HG03066 (cell line): ENCODE measurements around the gene PID1.
"Not testable (repeated sequence)": the region's sequence is repeated elsewhere in the genome, so short reads cannot be mapped to it uniquely, and the experiment has no call there.

ENCODE experiments used
- ATAC-seq: cut with Tn5 transposase; IDR thresholded peaks from one replicate; pipeline ENCODE4 v1.9.1; 2021; ENCODE audit warnings: low read depth; ENCODE audit not compliant: unreplicated experiment

The PID1 gene

GRCh38 chr2:229221641-229222040 is 49.4 kb downstream of the PID1 start:
- no peak for ATAC-seq

GRCh38 chr2:229220254-229220653 is 50.8 kb downstream of the PID1 start:
- ATAC-seq = no peak

DNA sequence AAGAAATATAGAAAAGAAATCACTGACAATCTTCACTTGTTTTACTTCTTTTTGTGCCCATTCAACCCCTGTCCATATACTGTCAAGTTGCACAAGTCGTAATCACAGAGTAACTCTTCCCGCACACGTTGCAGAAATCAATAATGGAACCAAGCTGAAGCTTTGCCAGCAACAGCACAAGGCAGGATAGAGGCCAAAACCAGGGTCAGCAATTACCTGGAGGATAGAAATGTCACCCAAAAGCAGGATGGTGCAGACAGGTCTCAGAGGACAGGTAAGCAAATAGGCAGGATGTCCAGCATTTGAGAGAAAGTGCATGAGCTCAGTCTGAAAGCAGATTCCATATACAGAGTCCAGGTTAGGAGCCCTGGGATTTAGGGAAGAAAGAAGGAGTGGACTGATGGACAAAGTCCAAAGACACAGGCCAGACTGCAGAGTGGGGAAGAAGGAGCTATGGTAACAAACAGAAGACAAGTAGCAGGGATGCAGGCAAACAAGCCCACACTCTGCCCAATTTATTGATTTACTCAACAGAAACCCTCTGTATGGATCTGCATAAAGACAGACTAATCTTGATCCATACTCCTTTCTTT is 52.7 kb downstream of the PID1 start:
- no peak for ATAC-seq

DNA sequence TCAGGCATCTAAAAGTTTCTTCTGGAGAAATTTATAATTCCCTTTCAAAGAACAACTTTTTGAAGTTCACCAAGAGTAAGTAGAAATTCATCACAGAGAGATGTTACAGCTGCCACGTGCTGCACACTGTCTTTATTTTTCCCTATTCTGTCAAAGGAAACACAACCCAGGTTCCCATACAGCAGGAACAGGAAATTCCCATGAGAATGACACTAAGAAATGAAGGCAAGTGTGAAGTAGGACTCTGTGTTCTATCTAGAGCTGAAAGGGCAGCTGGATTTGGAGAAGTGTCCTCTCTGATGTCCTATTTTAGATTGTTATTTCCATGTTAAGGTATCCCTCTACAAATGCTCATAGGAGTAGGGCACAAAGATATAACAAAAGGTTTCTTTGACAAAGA is 58.8 kb downstream of the PID1 start:
- no peak for ATAC-seq

DNA sequence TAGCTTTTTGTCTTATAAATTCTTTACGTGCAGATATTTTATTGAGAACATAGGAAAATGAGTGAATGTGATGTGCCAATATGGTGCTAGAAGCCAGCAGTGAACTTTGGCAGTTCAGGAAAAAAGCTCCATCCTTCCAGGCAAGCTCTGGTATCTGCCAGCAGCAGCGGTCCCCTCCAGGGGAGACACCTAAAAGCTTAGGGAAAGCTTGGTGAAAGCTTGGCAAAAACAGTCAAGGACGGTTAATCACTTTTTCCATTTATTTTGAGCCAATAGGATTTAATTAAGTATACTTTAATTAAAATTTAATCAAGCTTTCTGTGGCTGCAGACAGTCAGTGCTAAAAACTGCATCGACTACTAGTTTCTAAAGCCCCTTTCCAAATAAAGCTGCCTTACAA is 60.4 kb downstream of the PID1 start:
- no peak for ATAC-seq

DNA sequence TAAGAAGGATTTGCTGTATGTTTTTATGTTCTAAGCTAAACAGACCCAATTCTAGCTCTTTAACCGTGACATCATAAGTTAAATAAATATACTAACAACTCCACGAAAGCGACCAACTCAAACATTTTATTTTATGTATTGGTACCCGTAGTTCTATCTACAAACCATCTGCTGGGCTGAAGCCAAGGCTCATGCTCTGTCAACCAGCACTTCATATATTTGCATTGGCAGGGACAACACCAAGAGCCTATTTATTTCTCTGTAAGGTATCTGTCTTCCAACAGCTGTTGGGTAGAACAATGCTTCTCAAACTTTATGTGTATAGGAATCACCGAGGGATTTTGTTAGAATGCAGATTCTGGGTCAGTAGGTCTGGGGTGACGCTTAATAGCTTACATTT is 64.5 kb downstream of the PID1 start:
- no peak for ATAC-seq

DNA sequence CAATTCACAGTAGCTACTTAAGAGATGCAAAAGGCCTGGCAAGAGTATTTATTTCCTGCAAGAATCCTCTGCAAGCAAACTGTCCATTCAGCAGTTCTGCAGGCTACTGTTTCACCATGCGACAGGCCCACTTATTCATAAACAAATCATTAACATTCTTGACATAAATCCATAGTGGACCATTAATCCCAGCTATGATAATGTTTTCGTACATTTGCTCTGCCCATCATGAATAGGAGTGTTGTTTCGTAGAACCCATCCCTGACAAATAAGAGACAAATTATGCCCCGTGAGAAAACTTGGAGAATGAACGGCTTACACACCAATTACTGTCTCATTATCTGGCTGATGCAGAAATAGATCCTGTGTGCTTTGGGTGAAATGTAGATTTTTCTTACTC is 65.4 kb downstream of the PID1 start:
- ATAC-seq = no peak

DNA sequence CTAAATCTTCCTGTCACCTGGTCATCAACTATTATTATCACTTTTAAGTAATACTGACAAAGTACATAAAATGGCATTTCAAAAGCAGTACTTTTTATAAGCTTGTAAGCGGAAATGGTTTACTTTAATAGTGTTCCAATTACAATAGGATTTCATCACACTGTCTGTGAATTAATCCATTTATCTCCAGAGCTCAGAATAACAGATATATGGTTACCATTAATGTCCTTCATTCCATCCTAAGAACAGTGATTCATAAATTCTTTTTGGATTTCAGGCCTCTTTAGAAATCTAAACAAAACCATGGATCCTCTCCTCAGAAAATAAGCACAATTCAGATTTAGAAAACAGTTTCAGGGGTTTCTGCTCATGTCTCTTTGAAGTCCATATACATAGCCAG is 68.4 kb downstream of the PID1 start:
- no peak for ATAC-seq

- ATAC-seq = no peak
These were observed 69.6 kb downstream of the PID1 start for GRCh38 chr2:229201521-229201920.

GRCh38 chr2:229199267-229199666 is 71.8 kb downstream of the PID1 start:
- ATAC-seq = no peak

- no peak for ATAC-seq
These were observed 74.6 kb downstream of the PID1 start for GRCh38 chr2:229196448-229196847.

- ATAC-seq = no peak
These were observed 75.6 kb downstream of the PID1 start for GRCh38 chr2:229195346-229195947.

- no peak for ATAC-seq
These were observed 77.8 kb downstream of the PID1 start for GRCh38 chr2:229193281-229193680.

DNA sequence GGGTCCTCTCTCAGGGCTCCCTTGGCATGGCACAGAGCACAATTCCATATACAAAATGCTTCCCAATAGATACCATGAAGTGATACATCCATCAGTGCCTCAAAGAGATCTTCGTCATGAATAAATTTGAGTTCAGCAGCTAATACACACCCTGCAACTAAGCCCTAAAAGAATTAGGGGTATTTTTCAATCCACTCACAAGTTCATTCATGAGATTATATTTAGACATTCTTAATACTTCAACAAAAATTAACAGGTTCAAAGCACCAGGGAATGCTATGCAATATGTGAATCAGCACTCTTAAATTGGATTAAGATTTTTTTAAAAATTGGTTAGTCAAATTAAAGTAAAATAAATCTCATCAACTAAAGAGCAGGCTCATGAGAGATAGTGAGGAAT is 79.7 kb downstream of the PID1 start:
- no peak for ATAC-seq

- ATAC-seq = not testable (repeated sequence)
These were observed 84.0 kb downstream of the PID1 start for GRCh38 chr2:229187123-229187522.

GRCh38 chr2:229181641-229182040 is 89.4 kb downstream of the PID1 start:
- no peak for ATAC-seq

DNA sequence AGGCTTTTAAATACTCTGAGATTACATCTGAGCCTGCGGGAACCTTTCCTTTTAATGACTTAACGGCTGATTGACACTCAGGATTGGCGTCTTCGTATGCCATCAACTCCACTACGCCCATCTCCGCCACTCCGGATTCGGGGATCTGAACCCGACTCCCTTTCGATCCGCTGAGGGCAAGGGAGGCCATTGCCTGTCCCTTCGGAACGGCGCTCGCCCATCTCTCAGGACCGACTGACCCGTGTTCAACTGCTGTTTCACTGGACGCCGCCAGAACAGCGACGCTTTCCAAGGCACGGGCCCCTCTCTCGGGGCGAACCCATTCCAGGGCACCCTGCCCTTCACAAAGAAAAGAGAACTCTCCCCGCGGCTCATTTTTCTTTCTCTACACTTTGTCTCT is 90.4 kb downstream of the PID1 start:
- ATAC-seq = no peak

- ATAC-seq = no peak
These were observed 91.5 kb downstream of the PID1 start for GRCh38 chr2:229179628-229180027.

DNA sequence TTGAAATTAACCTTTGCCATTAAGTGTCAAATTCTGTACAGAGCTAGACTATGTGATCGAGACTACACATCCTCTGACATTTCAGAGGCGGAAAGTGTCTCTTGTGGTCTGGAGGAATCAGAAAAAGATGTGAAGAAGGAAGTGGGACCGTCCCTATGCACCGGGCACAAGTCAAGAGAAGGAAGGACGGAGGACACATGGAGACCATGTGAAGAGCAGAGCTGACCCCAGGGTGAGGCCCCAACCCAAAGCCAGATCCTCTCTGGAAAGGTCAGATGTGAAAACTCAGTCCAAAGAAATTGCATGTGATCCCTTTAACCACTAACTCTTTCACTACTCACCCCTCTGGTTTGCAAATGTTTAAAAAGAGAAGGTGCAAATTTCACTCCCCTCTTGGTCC is 92.4 kb downstream of the PID1 start:
- ATAC-seq = no peak

GRCh38 chr2:229178117-229178516 is 93.0 kb downstream of the PID1 start:
- no peak for ATAC-seq

DNA sequence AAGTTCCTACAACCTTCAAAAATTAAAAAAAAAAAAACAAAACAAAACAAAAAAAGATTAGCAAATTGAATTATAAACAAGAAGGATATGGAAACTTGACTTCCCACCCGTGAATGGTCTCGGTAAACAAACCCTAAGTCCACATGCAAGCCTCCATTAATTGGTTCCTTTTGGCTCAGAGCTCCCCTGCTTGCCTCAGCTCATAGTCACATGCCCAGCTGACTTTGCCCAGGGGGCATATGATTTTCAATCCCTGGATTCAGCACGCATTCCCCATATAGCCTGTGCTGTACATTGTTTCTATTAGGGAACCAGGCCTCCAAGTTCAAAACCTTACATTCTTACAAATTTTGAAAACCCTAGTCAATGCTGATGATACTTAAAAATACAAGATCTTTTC is 95.0 kb downstream of the PID1 start:
- ATAC-seq = no peak

GRCh38 chr2:229175497-229175863 is 95.6 kb downstream of the PID1 start:
- ATAC-seq = no peak
